Body of pancreas (tissue), 4 donors: Measurements from ENCODE around the gene TMEM150C. TPM values are rescaled to one million over a fixed set of nuclear protein-coding genes. Genes with fewer than 3 reads are reported as not detected.

Source experiments
- ATAC-seq: fragments of 150-250 bp; one replicate; pipeline ENCODE4 v1.9.1; 2016
- DNase-seq, 4 donors: peaks; one replicate each; pipeline ENCODE4 v3.0.0-alpha.2; 2019
- H3K27ac ChIP-seq, 4 donors: fragments of 200-600 bp; sonication (generic); 1 replicate in 3 of 4; 2 replicates in 1 of 4; pipeline versions ENCODE4 v1.5.1 to v1.6.1; 2016 to 2019; ENCODE audit warnings: mild to moderate bottlenecking in 1 of 4, mixed read lengths in 1 of 4, moderate library complexity in 1 of 4
- H3K27me3 ChIP-seq, 2 donors: fragments of 200-600 bp; sonication (generic); one replicate each; pipeline ENCODE4 v1.6.0; 2016; ENCODE audit warnings: mild to moderate bottlenecking in 1 of 2
- H3K36me3 ChIP-seq, 2 donors: fragments of 200-600 bp; sonication (generic); replicated peaks in 1 of 2; 2 replicates each; pipeline ENCODE4 v1.5.1; 2016; ENCODE audit warnings: low read depth in 2 of 2; ENCODE audit not compliant: insufficient read depth in 1 of 2
- H3K4me1 ChIP-seq: fragments of 200-600 bp; sonication (generic); one replicate; pipeline ENCODE4 v1.6.0; 2016
- H3K4me3 ChIP-seq, 2 donors: fragments of 200-600 bp; sonication (generic); 1 replicate in 1 of 2; 2 replicates in 1 of 2; pipeline ENCODE4 v1.5.1; 2016 to 2019
- H3K9me3 ChIP-seq, 3 donors: fragments of 200-600 bp; sonication (generic); 1 replicate in 2 of 3; 2 replicates in 1 of 3; pipeline ENCODE4 v1.5.1; 2016
- CTCF ChIP-seq, 7 experiments: fragments of 450-650 bp in 4 of 7; fragments of 200-600 bp in 3 of 7; sonication (generic) in 3 of 7; IDR thresholded peaks; one replicate each; pipeline ENCODE4 v1.5.1; 2016 to 2019; ENCODE audit warnings: antibody characterized with exemption in 7 of 7
- POLR2A ChIP-seq, 3 donors: fragments of 450-650 bp; IDR thresholded peaks; one replicate each; pipeline ENCODE4 v1.6.1; 2016; ENCODE audit warnings: antibody characterized with exemption in 3 of 3, mild to moderate bottlenecking in 2 of 3
- WGBS, 2 donors: methylation state at CpG; one replicate each; pipeline ENCODE4 v1.1.5; 2017; 5-methylcytosine and 5-hydroxymethylcytosine counted together
- intact Hi-C: fragments of 100-400 bp; cut with DNase I; formaldehyde crosslinking; loops from one replicate; pipeline ENCODE4 v1.15.1; 2023
- total RNA-seq, 2 donors: library from RNA; depleted of rRNA; stranded (reverse); fragments of >200 nt; gene quantifications; one replicate each; pipeline ENCODE4 v1.1.0, GENCODE V29; 2016

Gene TMEM150C
- total RNA-seq, 2 donors from 2014 or later: 5.2 to 5.6 TPM

- no peaks in the 10 kb centered on the region for H3K27me3 ChIP-seq
- H3K36me3 ChIP-seq: no peaks in the 10 kb centered on the region
- no peak for ATAC-seq
- no peak for DNase-seq
- TF ChIP-seq POLR2A (IDR thresholded peaks at IDR 0.05) (no peak), CTCF (IDR thresholded peaks at IDR 0.05) (no peak)
- no peak overlapping the region for H3K4me3 ChIP-seq
- intact Hi-C loops: no loop called here
- 51 to 53% methylated on average over 3 of the region's 3 CpGs for WGBS, 2 donors
- H3K4me1 ChIP-seq: no peaks in the 10 kb centered on the region
- no peak overlapping the region for H3K27ac ChIP-seq
- no peaks in the 10 kb centered on the region for H3K9me3 ChIP-seq
These were observed 7.9 kb upstream of the TMEM150C start for GRCh38 chr4:82569727-82570126.

- 80 to 84% methylated on average over 5 of the region's 5 CpGs for WGBS, 2 donors
- TF ChIP-seq POLR2A (IDR thresholded peaks at IDR 0.05) (no peak), CTCF (IDR thresholded peaks at IDR 0.05) (no peak)
- Histone ChIP-seq H3K27me3 (no peaks in the 10 kb centered on the region), H3K4me3 (no peak overlapping the region), H3K27ac (no peak overlapping the region), H3K36me3 (no peaks in the 10 kb centered on the region), H3K4me1 (no peaks in the 10 kb centered on the region), H3K9me3 (no peaks in the 10 kb centered on the region)
- intact Hi-C loops: no loop called here
- DNase-seq: no peak
- no peak for ATAC-seq
These were observed 7.3 kb upstream of the TMEM150C start for GRCh38 chr4:82569076-82569475.

GRCh38 chr4:82567444-82567843, 5.7 kb upstream of the TMEM150C start:
- no peak for ATAC-seq
- Histone ChIP-seq H3K36me3 (no peaks in the 10 kb centered on the region), H3K9me3 (no peaks in the 10 kb centered on the region), H3K27ac (no peak overlapping the region), H3K27me3 (no peaks in the 10 kb centered on the region), H3K4me1 (peaks cover under 1% of the 10 kb centered on the region), H3K4me3 (no peak overlapping the region)
- TF ChIP-seq POLR2A (IDR thresholded peaks at IDR 0.05): no peak
- no peak for TF ChIP-seq CTCF (IDR thresholded peaks at IDR 0.05)
- 88 to 92% methylated on average over 7 of the region's 7 CpGs for WGBS, 2 donors
- no peak for DNase-seq
- intact Hi-C loops: no loop called here

GRCh38 chr4:82562564-82562854, 721 bp upstream of the TMEM150C start:
- Histone ChIP-seq H3K4me1 (peaks cover 5% of the 10 kb centered on the region), H3K36me3 (no peaks in the 10 kb centered on the region), H3K4me3 (no peak overlapping the region), H3K27me3 (no peaks in the 10 kb centered on the region), H3K27ac (no peak overlapping the region), H3K9me3 (no peaks in the 10 kb centered on the region)
- TF ChIP-seq CTCF (IDR thresholded peaks at IDR 0.05): no peak
- no peak for TF ChIP-seq POLR2A (IDR thresholded peaks at IDR 0.05)
- ATAC-seq (no peak), DNase-seq (no peak)
- 50 to 65% methylated on average over 4 of the region's 4 CpGs for WGBS, 2 donors
- intact Hi-C loops: no loop called here

GRCh38 chr4:82560853-82561785, 669 bp downstream of the TMEM150C start:
- peak overlapping the region in 1 of 4 donors; percentile 5 for H3K27ac ChIP-seq
- no peaks in the 10 kb centered on the region for H3K36me3 ChIP-seq
- DNase-seq (peak in 3 of 4 donors; percentile 2 to 22 (median 13)), ATAC-seq (peak; percentile 63)
- no peak overlapping the region for H3K4me3 ChIP-seq
- no peaks in the 10 kb centered on the region for H3K27me3 ChIP-seq
- no peaks in the 10 kb centered on the region for H3K9me3 ChIP-seq
- TF ChIP-seq POLR2A (IDR thresholded peaks at IDR 0.05): no peak
- no peak for TF ChIP-seq CTCF (IDR thresholded peaks at IDR 0.05)
- intact Hi-C loops: no loop called here
- WGBS, 2 donors: 30 to 60% methylated on average over 13 to 28 of the region's 61 CpGs
- H3K4me1 ChIP-seq: peaks cover 5% of the 10 kb centered on the region
